GM12878 (cell line): ENCODE measurements around the gene PMS1. TPM values are rescaled to one million over a fixed set of nuclear protein-coding genes. Genes with fewer than 3 reads are reported as not detected.

ENCODE experiments used
- ATAC-seq: fragments of 200-7000 bp; cut with Tn5 transposase; 3 replicates; pipeline ENCODE4 v1.9.1; 2020; ENCODE audit warnings: mild to moderate bottlenecking, moderate library complexity
- BruUV-seq: library from RNA; stranded (reverse); fragments of 400-500 nt; replicated peaks from 2 replicates; lab custom pipeline; 2021; lab: Mats Ljungman, UMichigan
- CTCF ChIA-PET: fragments of 300-600 bp; sonication (Branson Sonifier 250); formaldehyde crosslinking; extraction: SDS; loops from one replicate; lab custom pipeline; 2021; ENCODE audit warnings: inconsistent platforms; lab: Yijun Ruan, JAX
- POLR2A ChIA-PET: fragments of 350-600 bp; formaldehyde crosslinking; extraction: SDS; loops from one replicate; lab custom pipeline; 2021; ENCODE audit warnings: inconsistent platforms; lab: Charles Lee
- RAD21 ChIA-PET: fragments of 300-600 bp; sonication (Branson Sonifier 250); formaldehyde crosslinking; loops from one replicate; lab custom pipeline; 2023; ENCODE audit warnings: antibody characterized with exemption; ENCODE audit not compliant: unreplicated experiment; lab: Charles Lee
- SMC1A ChIA-PET: fragments of 300-600 bp; sonication (Branson Sonifier 250); formaldehyde crosslinking; loops from one replicate; lab custom pipeline; 2023; ENCODE audit not compliant: unreplicated experiment, uncharacterized antibody; lab: Charles Lee
- DNase-seq: peaks from one replicate; pipeline ENCODE4 v3.0.0-alpha.2; 2011; ENCODE audit warnings: low read depth, low spot score
- FAIRE-seq: peaks from 3 replicates; lab custom pipeline; 2011; peaks lifted over from hg19 to GRCh38; lab: Jason Lieb, UNC
- H2AFZ ChIP-seq: 2 replicates; pipeline ENCODE4 v1.6.0; 2011; ENCODE audit warnings: low read depth, low read length, control low read depth; ENCODE audit not compliant: control insufficient read depth
- H3K27ac ChIP-seq: 2 replicates; pipeline ENCODE4 v1.5.1; 2011; ENCODE audit warnings: control low read depth; ENCODE audit not compliant: control insufficient read depth, insufficient read depth
- H3K27me3 ChIP-seq, 2 experiments: replicated peaks in 1 of 2; 2 replicates each; pipeline versions ENCODE4 v1.6.0 to v1.6.1; 2011; ENCODE audit warnings: low read length in 1 of 2; ENCODE audit not compliant: control insufficient read depth in 2 of 2, insufficient read depth in 2 of 2
- H3K36me3 ChIP-seq, 2 experiments: 2 replicates each; pipeline ENCODE4 v1.5.1; 2011; ENCODE audit warnings: low read length in 1 of 2; ENCODE audit not compliant: control insufficient read depth in 2 of 2, insufficient read depth in 2 of 2
- H3K4me1 ChIP-seq: 2 replicates; pipeline ENCODE4 v1.6.1; 2011; ENCODE audit warnings: mild to moderate bottlenecking, low read length, moderate library complexity, mixed read lengths; ENCODE audit not compliant: control insufficient read depth, insufficient read depth
- H3K4me2 ChIP-seq: 2 replicates; pipeline ENCODE4 v1.6.0; 2011; ENCODE audit warnings: control low read depth; ENCODE audit not compliant: control insufficient read depth, insufficient read depth
- H3K4me3 ChIP-seq: fragments of 200-600 bp; sonication (generic); 2 replicates; pipeline ENCODE4 v1.5.1; 2016
- H3K79me2 ChIP-seq: 2 replicates; pipeline ENCODE4 v1.6.0; 2011; ENCODE audit warnings: low read length; ENCODE audit not compliant: control insufficient read depth, insufficient read depth
- H3K9ac ChIP-seq: 2 replicates; pipeline ENCODE4 v1.8.0; 2011; ENCODE audit warnings: low read length, control low read depth, mixed read lengths; ENCODE audit not compliant: control insufficient read depth, insufficient read depth
- H3K9me3 ChIP-seq: replicated peaks from 3 replicates; pipeline ENCODE4 v1.5.1; 2011; ENCODE audit warnings: mild to moderate bottlenecking, low read length; ENCODE audit not compliant: control insufficient read depth, insufficient read depth
- H4K20me1 ChIP-seq: 2 replicates; pipeline ENCODE4 v1.6.0; 2011; ENCODE audit not compliant: control insufficient read depth, insufficient read depth
- CBX3 ChIP-seq: fragments of 200-600 bp; sonication (generic); IDR thresholded peaks from 2 replicates; pipeline ENCODE4 v1.6.1; 2016; ENCODE audit warnings: low read depth, borderline replicate concordance
- EZH2 ChIP-seq: IDR thresholded peaks from 2 replicates; pipeline ENCODE4 v1.6.1; 2012; ENCODE audit warnings: low read depth, mild to moderate bottlenecking, control low read depth, inconsistent platforms, low read length, borderline replicate concordance; ENCODE audit not compliant: control insufficient read depth
- IRF4 ChIP-seq: IDR thresholded peaks from 2 replicates; pipeline ENCODE4 v1.6.1; 2011; ENCODE audit warnings: low read depth, low read length
- MEF2B ChIP-seq: fragments of 450-650 bp; IDR thresholded peaks from 2 replicates; pipeline ENCODE4 v1.6.1; 2018; ENCODE audit warnings: mild to moderate bottlenecking, moderate library complexity; ENCODE audit not compliant: partially characterized antibody, poor library complexity, severe bottlenecking
- PAX5 ChIP-seq: IDR thresholded peaks from 2 replicates; pipeline ENCODE4 v1.6.1; 2011; ENCODE audit warnings: low read depth, low read length, borderline replicate concordance
- PML ChIP-seq: IDR thresholded peaks from 2 replicates; pipeline ENCODE4 v1.6.1; 2012; ENCODE audit warnings: low read length, inconsistent platforms
- RUNX3 ChIP-seq: IDR thresholded peaks from 2 replicates; pipeline ENCODE4 v1.6.1; 2012; ENCODE audit warnings: low read length, inconsistent platforms
- SIN3A ChIP-seq: IDR thresholded peaks from 2 replicates; pipeline ENCODE4 v1.6.1; 2012; ENCODE audit warnings: low read depth, low read length, improper control_type of control experiment
- TCF12 ChIP-seq: IDR thresholded peaks from 2 replicates; pipeline ENCODE4 v1.6.1; 2011; ENCODE audit warnings: low read depth, mild to moderate bottlenecking, low read length
- WGBS: methylation state at CpG from one replicate; pipeline ENCODE4 v1.1.6; 2016; ENCODE audit warnings: low lambda C conversion rate; ENCODE audit not compliant: insufficient replicate concordance, insufficient coverage; ENCODE audit errors: missing lambda C conversion rate; 5-methylcytosine and 5-hydroxymethylcytosine counted together
- in situ Hi-C: fragments of 300-500 bp; cut with MboI; formaldehyde crosslinking; loops from 9 replicates; pipeline ENCODE4 v1.14.3; 2018; ENCODE audit warnings: mixed read lengths
- intact Hi-C: fragments of 100-400 bp; cut with micrococcal nuclease; formaldehyde crosslinking; loops from one replicate; pipeline ENCODE4 v1.14.2; 2022; ENCODE audit not compliant: unreplicated experiment
- polyA plus RNA-seq, 11 experiments: library from polyadenylated mRNA; depleted of rRNA in 4 of 11; unstranded in 6 of 11; stranded (reverse) in 5 of 11; fragments of >200 nt; fragmentation: Nextera tagmentation in 4 of 11; fragmentation: Illumina TruSeq in 1 of 11; extraction: Ambion mirVana in 4 of 11; extraction: Trizol in 1 of 11; gene quantifications; 1 replicate in 1 of 11; 2 replicates in 10 of 11; pipeline versions ENCODE4 v1.2.1 to v1.2.3, GENCODE V29; 2011 to 2016; ENCODE audit warnings: inconsistent platforms in 2 of 11, missing spikeins in 2 of 11, low read depth in 1 of 11
- total RNA-seq, 4 experiments: library from RNA; depleted of rRNA in 3 of 4; stranded (reverse); fragments of >200 nt in 3 of 4; fragmentation: Illumina TruSeq in 1 of 4; extraction: Trizol in 1 of 4; gene quantifications; 2 replicates each; pipeline versions ENCODE4 v1.2.1 to v1.2.3, GENCODE V29; 2013 to 2021
- TF ChIP-seq, protein P1 (sequence below): fragments of 450-650 bp; IDR thresholded peaks from 2 replicates; pipeline ENCODE4 v1.6.1; 2017; ENCODE audit warnings: mild to moderate bottlenecking, moderate library complexity
- TF ChIP-seq, protein P2 (sequence below): IDR thresholded peaks from 2 replicates; pipeline ENCODE4 v1.6.1; 2012; ENCODE audit warnings: mild to moderate bottlenecking, low read depth, low read length

The PMS1 gene
- total and polyA plus RNA-seq, 10 of the 15 experiments (the other 5 are each of a cell fraction or from before 2014, with no cell fraction given) = 18.7 to 50.6 (median 29.5) TPM

DNA sequence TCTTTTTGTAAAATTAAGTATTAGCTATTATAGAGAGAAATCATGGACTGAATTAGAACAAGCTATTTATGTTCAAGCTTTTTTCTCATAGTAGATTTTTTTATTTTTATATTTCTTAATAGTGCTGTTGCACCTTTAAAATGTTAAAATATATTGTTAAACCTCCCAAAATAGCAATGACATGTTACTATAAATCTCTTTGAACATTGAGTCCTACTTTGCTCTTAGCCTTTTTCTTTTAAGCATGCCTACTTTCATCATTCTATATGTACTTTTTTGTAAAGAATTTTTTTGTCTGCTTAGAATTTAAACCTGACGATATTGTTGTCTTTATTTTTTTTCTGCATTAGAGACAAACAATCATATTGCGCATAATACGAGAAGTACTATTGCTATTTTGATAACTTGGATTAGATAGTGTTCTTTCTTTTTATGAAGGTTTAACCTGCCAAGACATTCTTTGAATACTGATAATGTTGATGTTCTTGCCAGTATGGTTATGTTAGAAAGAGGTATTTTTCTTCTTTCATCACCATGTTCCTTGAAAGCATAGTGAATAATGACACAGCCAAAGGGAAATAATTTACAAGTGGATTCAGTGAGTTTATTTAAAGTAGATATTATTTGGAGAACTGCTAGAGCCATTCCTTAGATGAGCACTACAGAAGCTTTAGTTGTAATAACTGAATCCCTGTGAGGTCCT, 40.6 kb downstream of the PMS1 start:
- 100% methylated on average over 3 of the region's 3 CpGs for WGBS
- Histone ChIP-seq H3K36me3 (peaks cover 0 to 4% of the 10 kb centered on the region in 2 experiments; a peak in 2 of 4 replicates), H3K4me2 (no peak overlapping the region), H3K4me3 (no peak overlapping the region), H3K27me3 (no peaks in the 10 kb centered on the region), H3K9me3 (no peaks in the 10 kb centered on the region), H3K9ac (no peak overlapping the region), H3K27ac (no peak overlapping the region), H3K79me2 (no peaks in the 10 kb centered on the region; the same call in 1 of the 2 replicates), H3K4me1 (no peaks in the 10 kb centered on the region), H2AFZ (no peak overlapping the region), H4K20me1 (no peaks in the 10 kb centered on the region)
- no peak for DNase-seq
- ChIA-PET POLR2A (interaction anchor here (0.5 kb wide), 1 partner anchor 26 kb away, joined by 3 read pairs; no protein-coding TSS in a partner anchor), SMC1A (interaction anchor here (0.6 to 1.6 kb wide), 3 partner anchors 11 to 135 kb away, joined by 3 to 4 read pairs (median 4); no protein-coding TSS in a partner anchor), CTCF (interaction anchor here (1.0 kb wide), 1 partner anchor 19 kb away, joined by 3 read pairs; no protein-coding TSS in a partner anchor), RAD21 (interaction anchor here (1.4 kb wide), 1 partner anchor 26 kb away, joined by 4 read pairs; no protein-coding TSS in a partner anchor)
- no TSS peak for BruUV-seq
- no peak for TF ChIP-seq PML
- no peak for TF ChIP-seq IRF4
- no peak for TF ChIP-seq CBX3
- no peak for TF ChIP-seq TCF12
- TF ChIP-seq, protein P1, sequence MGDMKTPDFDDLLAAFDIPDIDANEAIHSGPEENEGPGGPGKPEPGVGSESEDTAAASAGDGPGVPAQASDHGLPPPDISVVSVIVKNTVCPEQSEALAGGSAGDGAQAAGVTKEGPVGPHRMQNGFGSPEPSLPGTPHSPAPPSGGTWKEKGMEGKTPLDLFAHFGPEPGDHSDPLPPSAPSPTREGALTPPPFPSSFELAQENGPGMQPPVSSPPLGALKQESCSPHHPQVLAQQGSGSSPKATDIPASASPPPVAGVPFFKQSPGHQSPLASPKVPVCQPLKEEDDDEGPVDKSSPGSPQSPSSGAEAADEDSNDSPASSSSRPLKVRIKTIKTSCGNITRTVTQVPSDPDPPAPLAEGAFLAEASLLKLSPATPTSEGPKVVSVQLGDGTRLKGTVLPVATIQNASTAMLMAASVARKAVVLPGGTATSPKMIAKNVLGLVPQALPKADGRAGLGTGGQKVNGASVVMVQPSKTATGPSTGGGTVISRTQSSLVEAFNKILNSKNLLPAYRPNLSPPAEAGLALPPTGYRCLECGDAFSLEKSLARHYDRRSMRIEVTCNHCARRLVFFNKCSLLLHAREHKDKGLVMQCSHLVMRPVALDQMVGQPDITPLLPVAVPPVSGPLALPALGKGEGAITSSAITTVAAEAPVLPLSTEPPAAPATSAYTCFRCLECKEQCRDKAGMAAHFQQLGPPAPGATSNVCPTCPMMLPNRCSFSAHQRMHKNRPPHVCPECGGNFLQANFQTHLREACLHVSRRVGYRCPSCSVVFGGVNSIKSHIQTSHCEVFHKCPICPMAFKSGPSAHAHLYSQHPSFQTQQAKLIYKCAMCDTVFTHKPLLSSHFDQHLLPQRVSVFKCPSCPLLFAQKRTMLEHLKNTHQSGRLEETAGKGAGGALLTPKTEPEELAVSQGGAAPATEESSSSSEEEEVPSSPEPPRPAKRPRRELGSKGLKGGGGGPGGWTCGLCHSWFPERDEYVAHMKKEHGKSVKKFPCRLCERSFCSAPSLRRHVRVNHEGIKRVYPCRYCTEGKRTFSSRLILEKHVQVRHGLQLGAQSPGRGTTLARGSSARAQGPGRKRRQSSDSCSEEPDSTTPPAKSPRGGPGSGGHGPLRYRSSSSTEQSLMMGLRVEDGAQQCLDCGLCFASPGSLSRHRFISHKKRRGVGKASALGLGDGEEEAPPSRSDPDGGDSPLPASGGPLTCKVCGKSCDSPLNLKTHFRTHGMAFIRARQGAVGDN = no peak
- TF ChIP-seq RUNX3 = no peak
- TF ChIP-seq MEF2B = no peak
- TF ChIP-seq EZH2 = no peak
- no peak for TF ChIP-seq SIN3A
- TF ChIP-seq PAX5 = no peak
- TF ChIP-seq, protein P2, sequence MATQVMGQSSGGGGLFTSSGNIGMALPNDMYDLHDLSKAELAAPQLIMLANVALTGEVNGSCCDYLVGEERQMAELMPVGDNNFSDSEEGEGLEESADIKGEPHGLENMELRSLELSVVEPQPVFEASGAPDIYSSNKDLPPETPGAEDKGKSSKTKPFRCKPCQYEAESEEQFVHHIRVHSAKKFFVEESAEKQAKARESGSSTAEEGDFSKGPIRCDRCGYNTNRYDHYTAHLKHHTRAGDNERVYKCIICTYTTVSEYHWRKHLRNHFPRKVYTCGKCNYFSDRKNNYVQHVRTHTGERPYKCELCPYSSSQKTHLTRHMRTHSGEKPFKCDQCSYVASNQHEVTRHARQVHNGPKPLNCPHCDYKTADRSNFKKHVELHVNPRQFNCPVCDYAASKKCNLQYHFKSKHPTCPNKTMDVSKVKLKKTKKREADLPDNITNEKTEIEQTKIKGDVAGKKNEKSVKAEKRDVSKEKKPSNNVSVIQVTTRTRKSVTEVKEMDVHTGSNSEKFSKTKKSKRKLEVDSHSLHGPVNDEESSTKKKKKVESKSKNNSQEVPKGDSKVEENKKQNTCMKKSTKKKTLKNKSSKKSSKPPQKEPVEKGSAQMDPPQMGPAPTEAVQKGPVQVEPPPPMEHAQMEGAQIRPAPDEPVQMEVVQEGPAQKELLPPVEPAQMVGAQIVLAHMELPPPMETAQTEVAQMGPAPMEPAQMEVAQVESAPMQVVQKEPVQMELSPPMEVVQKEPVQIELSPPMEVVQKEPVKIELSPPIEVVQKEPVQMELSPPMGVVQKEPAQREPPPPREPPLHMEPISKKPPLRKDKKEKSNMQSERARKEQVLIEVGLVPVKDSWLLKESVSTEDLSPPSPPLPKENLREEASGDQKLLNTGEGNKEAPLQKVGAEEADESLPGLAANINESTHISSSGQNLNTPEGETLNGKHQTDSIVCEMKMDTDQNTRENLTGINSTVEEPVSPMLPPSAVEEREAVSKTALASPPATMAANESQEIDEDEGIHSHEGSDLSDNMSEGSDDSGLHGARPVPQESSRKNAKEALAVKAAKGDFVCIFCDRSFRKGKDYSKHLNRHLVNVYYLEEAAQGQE = no peak
- no peak for FAIRE-seq
- intact Hi-C loops (no loop called here), in situ Hi-C loops (no loop called here)
- no peak for ATAC-seq
